Neural progenitor cell (in vitro differentiated cells): Measurements from ENCODE around the gene MYO7B. TPM values are rescaled to one million over a fixed set of nuclear protein-coding genes. Genes with fewer than 3 reads are reported as not detected.

Experiments used
- DNase-seq: peaks from one replicate; pipeline ENCODE4 v3.0.0-alpha.2; 2016; ENCODE audit warnings: low spot score
- H2AFZ ChIP-seq: fragments of 200-600 bp; sonication (generic); replicated peaks from 2 replicates; pipeline ENCODE4 v1.6.1; 2016; ENCODE audit warnings: antibody characterized with exemption
- H3F3A ChIP-seq: fragments of 200-600 bp; sonication (generic); 2 replicates; pipeline ENCODE4 v1.6.1; 2016; ENCODE audit warnings: antibody characterized with exemption, low read depth
- H3K27ac ChIP-seq: fragments of 200-600 bp; sonication (generic); 2 replicates; pipeline ENCODE4 v1.5.1; 2016; ENCODE audit warnings: mild to moderate bottlenecking
- H3K27me3 ChIP-seq: fragments of 200-600 bp; sonication (generic); 2 replicates; pipeline ENCODE4 v1.6.1; 2016; ENCODE audit warnings: mild to moderate bottlenecking, moderate library complexity
- H3K36me3 ChIP-seq: fragments of 200-600 bp; sonication (generic); 2 replicates; pipeline ENCODE4 v1.5.1; 2016
- H3K4me1 ChIP-seq: fragments of 200-600 bp; sonication (generic); 2 replicates; pipeline ENCODE4 v1.6.1; 2016; ENCODE audit warnings: mixed run types
- H3K4me2 ChIP-seq: fragments of 200-600 bp; sonication (generic); 2 replicates; pipeline ENCODE4 v1.6.1; 2016
- H3K4me3 ChIP-seq: fragments of 200-600 bp; sonication (generic); 2 replicates; pipeline ENCODE4 v1.5.1; 2016
- H3K79me2 ChIP-seq: fragments of 200-600 bp; sonication (generic); 2 replicates; pipeline ENCODE4 v1.6.1; 2016; ENCODE audit warnings: low read depth
- H3K9ac ChIP-seq: fragments of 200-600 bp; sonication (generic); 2 replicates; pipeline ENCODE4 v1.6.1; 2016
- H3K9me3 ChIP-seq: fragments of 200-600 bp; sonication (generic); 2 replicates; pipeline ENCODE4 v1.5.1; 2016; ENCODE audit warnings: low read depth
- H4K20me1 ChIP-seq: fragments of 200-600 bp; sonication (generic); 2 replicates; pipeline ENCODE4 v1.6.1; 2016; ENCODE audit warnings: low read depth
- H3K27ac Mint-ChIP-seq: 3 replicates; pipeline ENCODE4 v1.8.0; 2021; ENCODE audit warnings: mixed read lengths
- H3K27me3 Mint-ChIP-seq: 2 replicates; pipeline ENCODE4 v1.8.0; 2022; ENCODE audit warnings: low read depth, mild to moderate bottlenecking, inconsistent platforms, moderate library complexity, mixed read lengths; ENCODE audit not compliant: insufficient read depth
- H3K36me3 Mint-ChIP-seq: 3 replicates; pipeline ENCODE4 v1.8.0; 2021; ENCODE audit warnings: mixed read lengths
- H3K4me1 Mint-ChIP-seq: 3 replicates; pipeline ENCODE4 v1.8.0; 2021; ENCODE audit warnings: mixed read lengths
- H3K4me3 Mint-ChIP-seq: 3 replicates; pipeline ENCODE4 v1.8.0; 2021; ENCODE audit warnings: mild to moderate bottlenecking, moderate library complexity, mixed read lengths
- H3K9me3 Mint-ChIP-seq: 3 replicates; pipeline ENCODE4 v1.8.0; 2020; ENCODE audit warnings: mixed read lengths
- CTCF ChIP-seq: fragments of 200-600 bp; sonication (generic); IDR thresholded peaks from 2 replicates; pipeline ENCODE4 v1.5.1; 2017; ENCODE audit warnings: antibody characterized with exemption, mild to moderate bottlenecking
- EZH2 ChIP-seq: fragments of 200-600 bp; sonication (generic); IDR thresholded peaks from 2 replicates; pipeline ENCODE4 v1.6.1; 2017; ENCODE audit warnings: antibody characterized with exemption, mild to moderate bottlenecking, moderate library complexity
- EZH2phosphoT487 ChIP-seq: fragments of 200-600 bp; sonication (generic); IDR thresholded peaks from 2 replicates; pipeline ENCODE4 v1.6.1; 2017; ENCODE audit warnings: antibody characterized with exemption
- total RNA-seq: library from RNA; depleted of rRNA; stranded (reverse); fragments of >200 nt; gene quantifications from 2 replicates; pipeline ENCODE4 v1.2.3, GENCODE V29; 2015; ENCODE audit warnings: low replicate concordance

MYO7B gene
- total RNA-seq, 1 donor from 2014 or later: not detected

GRCh38 chr2:127662937-127663565, 127.6 kb downstream of the MYO7B start:
- Mint-ChIP-seq H3K9me3 (peaks cover 10% of the 10 kb centered on the region), H3K4me3 (no peak overlapping the region), H3K27ac (no peak overlapping the region), H3K27me3 (peaks cover 22% of the 10 kb centered on the region), H3K36me3 (no peaks in the 10 kb centered on the region), H3K4me1 (peaks cover 13% of the 10 kb centered on the region)
- H3K9ac ChIP-seq: no peak overlapping the region
- H3K4me1 ChIP-seq: peaks cover 8% of the 10 kb centered on the region
- no peaks in the 10 kb centered on the region for H3K79me2 ChIP-seq
- H3K36me3 ChIP-seq: no peaks in the 10 kb centered on the region
- no peaks in the 10 kb centered on the region for H3K9me3 ChIP-seq
- no peak overlapping the region for H3K4me3 ChIP-seq
- no peak overlapping the region for H2AFZ ChIP-seq
- H3K27me3 ChIP-seq: peaks cover 53% of the 10 kb centered on the region
- no peak for DNase-seq
- H3K4me2 ChIP-seq: no peak overlapping the region
- no peaks in the 10 kb centered on the region for H3F3A ChIP-seq
- no peak for TF ChIP-seq EZH2phosphoT487
- no peak for TF ChIP-seq CTCF
- no peak for TF ChIP-seq EZH2
- no peaks in the 10 kb centered on the region for H4K20me1 ChIP-seq
- H3K27ac ChIP-seq: no peak overlapping the region

GRCh38 chr2:127663566-127664064, 128.1 kb downstream of the MYO7B start:
- H3K27ac Mint-ChIP-seq: no peak overlapping the region
- Histone ChIP-seq H3K27ac (no peak overlapping the region), H3F3A (no peaks in the 10 kb centered on the region), H3K9ac (no peak overlapping the region), H3K4me2 (peak overlapping the region; percentile 91), H3K27me3 (peaks cover 53% of the 10 kb centered on the region), H3K4me3 (peak overlapping the region; percentile 48), H2AFZ (no peak overlapping the region), H3K79me2 (no peaks in the 10 kb centered on the region), H4K20me1 (no peaks in the 10 kb centered on the region), H3K9me3 (no peaks in the 10 kb centered on the region), H3K4me1 (peaks cover 8% of the 10 kb centered on the region), H3K36me3 (no peaks in the 10 kb centered on the region)
- DNase-seq: no peak
- peaks cover 13% of the 10 kb centered on the region for H3K4me1 Mint-ChIP-seq
- no peak overlapping the region for H3K4me3 Mint-ChIP-seq
- peaks cover 12% of the 10 kb centered on the region for H3K9me3 Mint-ChIP-seq
- no peaks in the 10 kb centered on the region for H3K36me3 Mint-ChIP-seq
- TF ChIP-seq EZH2 (no peak), CTCF (no peak)
- H3K27me3 Mint-ChIP-seq: peaks cover 22% of the 10 kb centered on the region

GRCh38 chr2:127664065-127664894, 128.8 kb downstream of the MYO7B start:
- H3K27me3 ChIP-seq: peaks cover 53% of the 10 kb centered on the region
- no peak overlapping the region for H3K4me3 Mint-ChIP-seq
- no peak overlapping the region for H3K9ac ChIP-seq
- H2AFZ ChIP-seq: peak overlapping the region; percentile 90
- no peaks in the 10 kb centered on the region for H3K9me3 ChIP-seq
- peak; percentile 74 for DNase-seq
- no peak overlapping the region for H3K27ac Mint-ChIP-seq
- TF ChIP-seq EZH2 (peak; percentile 84), CTCF (no peak), EZH2phosphoT487 (peak; percentile 77)
- peak overlapping the region; percentile 91 for H3K4me2 ChIP-seq
- H3K27ac ChIP-seq: no peak overlapping the region
- H3K36me3 Mint-ChIP-seq: no peaks in the 10 kb centered on the region
- H3K27me3 Mint-ChIP-seq: peaks cover 20% of the 10 kb centered on the region
- H3K4me3 ChIP-seq: peak overlapping the region; percentile 48
- H3K4me1 ChIP-seq: peaks cover 8% of the 10 kb centered on the region
- peaks cover 16% of the 10 kb centered on the region for H3K9me3 Mint-ChIP-seq
- peaks cover 13% of the 10 kb centered on the region for H3K4me1 Mint-ChIP-seq
- no peaks in the 10 kb centered on the region for H3K36me3 ChIP-seq
- H3F3A ChIP-seq: no peaks in the 10 kb centered on the region
- no peaks in the 10 kb centered on the region for H4K20me1 ChIP-seq
- no peaks in the 10 kb centered on the region for H3K79me2 ChIP-seq
